H1 (cell line): ENCODE measurements around the gene RAP1B. TPM values are rescaled to one million over a fixed set of nuclear protein-coding genes. Genes with fewer than 3 reads are reported as not detected.

Source experiments
- CHD7 ChIP-seq: fragments of 300-600 bp; sonication (generic); IDR thresholded peaks from 2 replicates; pipeline ENCODE4 v1.7.1; 2012; ENCODE audit warnings: low read length, moderate library complexity, mild to moderate bottlenecking, inconsistent platforms; ENCODE audit not compliant: insufficient replicate concordance
- GTF2F1 ChIP-seq: IDR thresholded peaks from 2 replicates; pipeline ENCODE4 v1.6.1; 2012; ENCODE audit warnings: low read depth, low read length, improper control_type of control experiment, borderline replicate concordance
- HDAC6 ChIP-seq: IDR thresholded peaks from one replicate; pipeline ENCODE4 v1.7.1; 2012; ENCODE audit warnings: low read depth, mild to moderate bottlenecking, inconsistent platforms, low read length, moderate library complexity
- NANOG ChIP-seq: IDR thresholded peaks from 2 replicates; pipeline ENCODE4 v1.6.1; 2011; ENCODE audit warnings: low read length, low read depth, mild to moderate bottlenecking, inconsistent platforms; ENCODE audit not compliant: insufficient read depth, poor library complexity, severe bottlenecking
- POLR2AphosphoS5 ChIP-seq: IDR thresholded peaks from 2 replicates; pipeline ENCODE4 v1.6.1; 2011; ENCODE audit warnings: low read depth, low read length
- SAP30 ChIP-seq: fragments of 300-600 bp; sonication (generic); IDR thresholded peaks from 2 replicates; pipeline ENCODE4 v1.7.1; 2012; ENCODE audit warnings: low read length, moderate library complexity, mild to moderate bottlenecking, inconsistent platforms; ENCODE audit not compliant: insufficient read depth, insufficient replicate concordance
- SP4 ChIP-seq: IDR thresholded peaks from 2 replicates; pipeline ENCODE4 v1.6.1; 2012; ENCODE audit warnings: low read length, inconsistent platforms
- USF2 ChIP-seq: IDR thresholded peaks from 2 replicates; pipeline ENCODE4 v1.6.1; 2011; ENCODE audit warnings: low read length, improper control_type of control experiment
- polyA plus RNA-seq, 7 experiments: library from polyadenylated mRNA; depleted of rRNA in 3 of 7; stranded (reverse) in 5 of 7; unstranded in 2 of 7; fragments of >200 nt in 5 of 7; fragments of 200-250 nt in 2 of 7; gene quantifications; 1 replicate in 5 of 7; 2 replicates in 1 of 7; 4 replicates in 1 of 7; pipeline versions ENCODE4 v1.2.1 to v1.2.3, GENCODE V29; 2011 to 2013; ENCODE audit warnings: missing spikeins in 2 of 7, mixed read lengths in 2 of 7
- total RNA-seq: library from RNA; stranded (reverse); fragmentation: NEBNext Ultra II Directional; extraction: Animal tissue kit (Norgen Biotek cat#: 25700); gene quantifications from 2 replicates; pipeline ENCODE4 v1.2.1, GENCODE V29; 2021

The RAP1B gene
- total and polyA plus RNA-seq, 2 of the 8 experiments (the other 6 are each of a cell fraction or from before 2014, with no cell fraction given), result 61.4 to 112 TPM

- TF ChIP-seq CHD7, result no peak
- 0 out of 2 replicates have a peak, but pooled peaks have one; percentile 12 for TF ChIP-seq USF2
- no peak for TF ChIP-seq GTF2F1
- no peak for TF ChIP-seq HDAC6
- peak; percentile 91 for TF ChIP-seq POLR2AphosphoS5
- peak; percentile 91 for TF ChIP-seq SAP30
- peak; percentile 94 for TF ChIP-seq SP4
- no peak for TF ChIP-seq NANOG
These were observed 76.2 kb downstream of the RAP1B start, which contains the start of gene NUP107 (continued) for GRCh38 chr12:68686595-68687521.
